Skeletal muscle cell (primary cell): ENCODE results near the gene EBPL.
A peak's percentile ranks its signal among the peaks of the same experiment; 100 is the strongest.

Source experiments
- DNase-seq: peaks from one replicate; pipeline ENCODE4 v3.0.0-alpha.2; 2010; ENCODE audit warnings: low read depth
- H3K4me3 ChIP-seq: 2 replicates; pipeline ENCODE4 v1.5.1; 2011; ENCODE audit warnings: low read depth, mild to moderate bottlenecking, control low read depth, low read length, moderate library complexity

The EBPL gene

DNA sequence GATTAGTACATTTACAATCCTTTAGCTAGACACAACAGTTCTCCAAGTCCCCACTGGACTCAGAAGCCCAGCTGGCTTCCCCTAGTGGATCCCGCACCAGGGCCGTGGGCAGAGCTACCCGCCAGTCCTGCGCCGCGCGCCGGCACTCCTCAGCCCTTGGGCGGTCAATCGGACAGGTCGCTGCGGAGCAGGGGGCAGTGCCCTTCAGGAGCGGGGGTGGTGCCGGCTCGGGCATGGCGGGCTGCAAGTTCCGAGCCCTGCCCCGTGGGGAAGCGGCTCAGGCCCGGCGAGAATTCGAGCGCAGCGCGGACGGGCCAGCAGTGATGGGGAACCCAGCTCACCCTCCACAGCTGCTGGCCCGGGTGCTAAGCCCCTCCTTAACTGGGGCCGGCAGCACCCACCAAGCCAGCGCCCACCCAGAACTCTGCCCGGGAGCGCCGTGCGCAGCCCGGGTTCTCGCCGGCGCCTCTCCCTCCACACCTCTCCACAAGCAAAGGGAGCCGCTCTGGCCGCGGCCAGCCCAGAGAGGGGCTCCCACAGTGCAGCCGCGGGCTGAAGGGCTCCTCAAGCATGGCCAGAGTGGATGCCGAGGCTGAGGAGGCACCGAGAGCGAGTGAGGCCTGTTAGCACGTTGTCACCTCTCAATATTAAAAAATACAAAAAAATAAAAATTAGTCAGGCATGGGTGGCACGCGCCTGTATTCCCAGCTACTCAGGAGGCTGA lies 12.9 kb downstream of the EBPL start:
- H3K4me3 ChIP-seq: no peak overlapping the region
- no peak for DNase-seq

DNA sequence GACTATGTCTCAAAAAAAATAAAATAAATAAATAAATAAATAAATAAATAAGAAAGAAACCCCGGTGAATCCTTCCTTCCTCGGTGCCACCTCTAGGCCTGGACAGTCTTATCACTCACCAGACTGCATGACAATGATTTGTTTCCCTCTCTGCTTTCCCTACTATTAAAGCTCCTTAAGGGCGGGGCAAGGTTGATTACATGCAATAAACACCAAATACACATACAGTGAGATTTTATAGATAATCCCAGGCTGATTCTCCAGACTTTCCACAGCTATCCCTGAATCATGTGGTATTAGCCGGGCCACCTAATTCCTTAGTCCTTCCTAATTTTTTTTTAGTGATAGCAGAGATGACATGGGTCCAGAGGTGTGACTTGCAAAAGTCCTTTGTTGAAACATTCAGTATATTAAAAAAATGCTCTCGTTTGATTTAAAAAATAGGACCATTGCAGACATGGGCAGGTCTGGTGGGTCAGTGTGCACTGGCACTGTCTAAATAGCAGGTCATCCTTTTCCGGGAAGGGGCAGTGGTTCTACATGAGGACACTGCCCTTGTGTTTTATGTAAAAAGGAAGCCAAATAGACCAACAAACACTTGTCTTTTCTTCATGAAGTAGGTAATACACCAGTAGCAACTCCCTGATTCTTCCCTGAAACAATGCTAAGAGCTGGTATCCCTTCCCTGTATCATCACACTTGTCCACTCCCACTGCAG lies 14.5 kb downstream of the EBPL start:
- no peak overlapping the region for H3K4me3 ChIP-seq
- DNase-seq: no peak

DNA sequence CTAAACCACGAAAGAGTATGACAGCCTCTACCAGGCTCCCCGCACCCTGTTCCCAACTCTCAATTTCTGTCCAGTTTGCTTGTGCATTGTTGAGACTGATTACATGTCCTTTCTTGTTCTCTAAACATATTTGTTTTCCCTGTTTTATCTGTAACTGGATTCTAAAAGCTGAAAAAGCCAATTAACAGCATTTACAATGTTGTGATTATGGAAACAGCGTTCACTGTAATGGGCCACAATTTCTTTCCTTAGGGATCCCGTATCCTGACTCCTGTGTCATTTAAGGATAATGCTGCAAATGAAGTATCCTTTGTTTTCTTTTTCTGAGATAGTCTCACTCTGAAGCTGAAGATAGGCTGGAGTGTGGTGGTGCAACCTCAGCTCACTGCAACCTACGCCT lies 20.5 kb downstream of the EBPL start:
- DNase-seq: no peak
- H3K4me3 ChIP-seq: no peak overlapping the region

DNA sequence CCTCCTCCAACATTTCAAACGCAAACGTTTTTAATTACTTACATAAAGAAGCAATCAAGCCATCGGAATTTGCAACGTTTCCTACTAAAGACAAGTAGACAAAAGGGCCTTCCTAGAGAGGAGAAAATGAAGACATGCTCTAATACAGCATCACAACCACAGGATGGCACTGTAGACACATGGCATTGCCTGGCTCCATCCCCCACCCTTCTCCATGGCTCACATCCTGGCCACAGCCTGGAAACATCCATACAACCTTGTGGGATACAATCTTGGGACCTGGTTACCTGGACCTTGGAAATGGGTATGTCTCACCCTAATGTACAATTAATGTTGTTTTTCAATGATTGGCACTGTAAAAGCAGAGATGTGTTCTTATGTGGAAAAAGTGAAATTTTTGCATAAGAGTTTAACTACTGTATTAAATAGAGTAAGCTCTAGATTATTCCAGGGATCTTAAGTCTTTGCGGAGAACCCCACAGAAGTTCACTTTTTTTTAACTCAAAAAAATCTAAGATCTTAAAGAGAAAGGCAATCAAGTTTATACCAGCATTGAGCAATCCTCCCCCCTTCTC lies 21.5 kb downstream of the EBPL start:
- no peak overlapping the region for H3K4me3 ChIP-seq
- DNase-seq: no peak

DNA sequence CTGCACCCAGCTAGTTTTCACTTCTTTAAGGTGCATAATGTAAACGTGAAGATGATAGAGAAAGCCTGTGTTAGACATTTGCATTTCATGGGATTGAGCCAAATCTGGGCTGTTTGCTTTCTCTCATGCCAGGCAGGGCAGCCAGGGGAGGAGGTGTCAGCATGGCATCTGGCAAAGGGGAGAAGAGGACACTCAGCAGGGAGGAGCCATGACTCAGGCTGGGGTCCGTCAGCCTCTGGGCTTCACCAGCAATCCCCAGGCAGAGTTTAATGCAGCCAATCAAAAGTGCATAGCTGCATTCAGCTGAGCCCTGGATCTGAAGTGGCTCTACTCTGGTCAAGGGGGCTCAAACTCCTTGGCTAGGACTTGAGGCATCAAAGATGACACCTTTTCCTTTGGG lies 23.5 kb downstream of the EBPL start:
- no peak for DNase-seq
- H3K4me3 ChIP-seq: no peak overlapping the region

DNA sequence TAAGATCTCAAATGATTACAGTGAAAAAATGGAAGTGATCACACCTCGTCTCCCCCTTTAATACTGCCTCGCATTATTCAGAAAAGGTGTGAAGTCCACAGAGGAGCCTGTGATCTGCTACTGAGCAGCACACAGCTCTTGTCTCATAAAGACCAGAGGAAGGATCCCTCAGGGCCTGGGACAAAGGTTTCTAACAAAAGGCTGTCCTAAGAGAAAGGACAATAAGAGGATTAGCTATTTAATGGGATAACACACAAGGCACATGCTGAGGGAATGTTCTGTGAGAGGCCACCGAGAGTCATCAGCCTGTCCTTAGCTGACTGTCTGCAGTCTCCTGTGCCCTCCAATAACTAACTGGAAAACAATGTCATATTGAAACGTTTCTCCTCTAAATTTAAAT lies 26.7 kb downstream of the EBPL start:
- H3K4me3 ChIP-seq: no peak overlapping the region
- no peak for DNase-seq

DNA sequence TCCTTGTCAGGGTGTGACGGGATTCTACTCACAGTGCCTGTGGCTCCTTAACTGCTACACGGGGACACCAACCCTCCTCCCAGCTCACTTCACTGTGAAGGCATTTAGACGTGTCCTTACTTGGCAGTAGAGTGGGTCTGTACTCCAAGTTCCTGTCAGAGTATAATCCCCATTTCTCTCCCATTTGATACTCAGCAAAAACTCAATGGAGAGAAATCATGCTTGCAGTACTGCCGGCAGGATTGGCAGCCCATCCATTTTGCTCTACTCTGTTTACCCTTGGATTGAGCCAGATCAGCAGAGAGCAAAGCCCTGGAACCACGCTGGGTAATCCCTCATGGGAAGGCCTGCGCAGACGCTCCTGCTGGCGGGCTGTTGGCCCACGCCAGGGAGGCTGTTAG lies 34.0 kb downstream of the EBPL start:
- H3K4me3 ChIP-seq: no peak overlapping the region
- no peak for DNase-seq

DNA sequence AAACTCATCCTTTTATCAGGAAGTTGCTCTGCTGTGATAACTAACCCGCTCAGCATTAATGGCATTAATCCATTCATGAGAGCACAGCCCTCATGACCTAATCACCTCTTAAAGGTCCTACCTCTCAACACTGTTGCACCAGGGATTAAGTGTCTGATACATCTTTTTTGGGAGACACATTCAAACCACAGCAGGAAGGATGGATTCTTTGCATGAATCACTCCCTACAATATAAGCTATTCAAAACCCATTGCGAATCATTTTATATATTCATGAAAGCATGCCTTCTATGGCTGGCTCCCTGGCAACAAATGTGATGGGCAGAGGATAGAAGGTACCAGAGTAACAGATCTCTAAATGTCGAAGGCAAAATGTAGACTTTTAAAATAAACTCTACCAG lies 35.4 kb downstream of the EBPL start:
- DNase-seq: no peak
- H3K4me3 ChIP-seq: no peak overlapping the region

DNA sequence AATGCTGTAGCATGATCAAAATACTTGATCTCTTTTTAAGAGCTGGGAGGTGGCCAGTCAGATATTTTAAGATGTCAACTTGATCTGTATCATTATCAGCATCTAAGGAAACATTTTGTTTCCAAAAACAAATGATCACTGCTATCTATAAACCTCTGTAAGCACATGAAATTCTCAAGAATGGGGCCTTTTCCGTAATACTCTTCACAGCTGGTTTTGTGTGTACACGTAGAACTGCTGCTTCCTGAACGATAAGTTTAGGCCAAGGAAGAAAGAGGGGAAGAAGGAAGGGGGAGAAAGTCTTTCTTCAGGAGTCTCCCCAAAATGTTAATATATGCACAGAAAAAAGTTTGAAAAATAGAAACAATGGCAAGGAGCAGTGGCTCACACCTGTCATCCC lies 37.3 kb downstream of the EBPL start:
- no peak overlapping the region for H3K4me3 ChIP-seq
- no peak for DNase-seq

DNA sequence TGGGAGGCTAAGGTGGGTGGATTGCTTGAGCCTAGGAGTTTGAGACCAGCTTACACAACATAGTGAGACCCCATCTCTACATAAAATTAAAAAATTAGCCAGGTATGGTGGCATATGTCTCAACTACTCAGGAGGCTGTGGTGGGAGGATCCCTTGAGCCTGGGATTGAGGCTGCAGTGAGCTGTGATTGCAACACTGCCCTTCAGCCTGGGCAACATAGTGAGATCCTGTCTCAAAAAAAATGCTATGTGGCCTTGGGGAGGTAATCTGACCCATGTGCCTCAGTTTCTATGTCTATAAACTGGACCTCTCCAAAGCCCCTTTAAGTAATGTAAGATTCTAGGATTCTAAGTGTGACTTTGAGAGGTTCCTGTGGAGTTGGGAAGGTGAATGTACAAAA lies 37.8 kb downstream of the EBPL start:
- DNase-seq: no peak
- no peak overlapping the region for H3K4me3 ChIP-seq

DNA sequence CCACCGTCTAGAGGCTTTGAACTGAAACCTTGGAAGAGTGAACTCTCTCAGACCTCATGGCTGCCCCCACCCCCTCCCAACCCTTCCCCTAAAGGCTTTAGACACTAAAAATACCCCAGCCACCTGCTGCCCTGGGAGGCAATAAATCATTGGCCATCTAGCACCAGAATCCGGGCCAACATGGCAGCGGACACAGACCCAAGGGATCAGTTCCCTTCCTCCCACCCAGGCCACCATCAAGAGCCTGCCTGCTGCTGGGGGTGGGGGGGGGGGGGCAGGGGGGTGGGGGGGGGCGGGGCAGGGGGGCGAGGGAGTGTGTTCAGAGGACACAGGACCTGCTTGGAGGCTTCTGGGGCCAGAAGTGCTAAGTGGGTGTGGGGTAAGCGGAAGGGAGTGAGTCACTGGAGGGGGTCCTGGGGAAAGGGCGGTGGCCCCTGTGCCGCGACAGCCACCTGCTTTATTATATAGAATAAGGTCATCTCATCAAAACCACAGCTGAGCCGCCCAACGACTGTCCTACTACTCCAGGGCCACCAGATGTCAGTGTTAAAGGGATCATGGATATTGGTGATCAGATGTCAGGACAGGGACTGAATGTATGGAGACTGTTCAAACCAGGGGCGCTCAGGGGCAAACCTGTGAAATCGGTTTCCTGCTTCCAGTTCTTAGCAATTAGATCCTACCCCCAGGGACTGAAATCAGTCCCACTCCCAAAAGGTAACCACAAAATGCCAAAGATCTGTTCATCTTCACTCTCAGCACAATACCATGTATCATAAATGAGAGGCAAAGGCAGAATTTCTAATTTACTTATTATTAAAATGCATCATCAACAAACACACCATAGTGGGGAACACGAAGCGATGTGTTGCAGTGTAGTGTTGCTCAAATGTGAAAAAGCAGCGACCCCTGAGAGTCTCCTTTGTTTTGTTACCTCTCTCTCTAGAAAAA lies 38.7 kb downstream of the EBPL start:
- H3K4me3 ChIP-seq: no peak overlapping the region
- DNase-seq: no peak

DNA sequence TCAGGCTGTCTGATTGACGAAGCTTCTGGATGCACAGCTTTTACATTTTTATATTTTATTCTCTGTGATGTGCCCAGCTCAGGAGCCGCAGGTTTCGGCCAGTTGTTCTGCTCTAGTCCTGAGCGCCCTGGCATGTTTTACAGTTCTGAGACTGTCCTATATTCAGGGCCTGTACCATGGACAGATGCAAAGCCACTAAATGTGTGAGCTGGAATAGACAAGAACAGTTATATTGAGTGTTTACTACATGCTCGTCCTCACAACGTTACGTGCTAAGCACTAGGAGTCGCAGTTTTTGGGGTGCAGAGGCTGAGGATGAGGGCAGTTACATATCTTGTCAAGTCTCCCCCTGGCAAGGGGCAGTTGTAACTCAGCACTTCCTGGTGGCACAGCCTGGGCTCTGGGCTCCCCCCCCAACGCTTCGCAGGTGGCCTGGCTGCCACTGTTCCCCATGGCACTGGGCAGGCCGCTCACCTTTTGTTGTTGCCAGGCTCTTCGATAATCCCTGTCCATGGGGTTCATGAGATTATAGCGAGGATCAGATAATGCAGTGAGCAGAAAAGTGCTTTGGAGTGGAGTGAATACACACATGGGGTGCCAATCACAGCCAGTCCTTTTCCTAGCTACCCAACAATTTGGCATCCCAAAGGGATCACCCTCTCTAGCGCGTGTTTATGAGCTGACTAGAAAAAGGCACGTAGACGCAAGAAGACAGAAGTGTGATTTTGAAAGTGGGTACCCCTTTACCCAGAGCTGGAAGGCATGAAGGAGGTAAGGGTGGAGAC lies 39.5 kb downstream of the EBPL start:
- no peak overlapping the region for H3K4me3 ChIP-seq
- DNase-seq: no peak

DNA sequence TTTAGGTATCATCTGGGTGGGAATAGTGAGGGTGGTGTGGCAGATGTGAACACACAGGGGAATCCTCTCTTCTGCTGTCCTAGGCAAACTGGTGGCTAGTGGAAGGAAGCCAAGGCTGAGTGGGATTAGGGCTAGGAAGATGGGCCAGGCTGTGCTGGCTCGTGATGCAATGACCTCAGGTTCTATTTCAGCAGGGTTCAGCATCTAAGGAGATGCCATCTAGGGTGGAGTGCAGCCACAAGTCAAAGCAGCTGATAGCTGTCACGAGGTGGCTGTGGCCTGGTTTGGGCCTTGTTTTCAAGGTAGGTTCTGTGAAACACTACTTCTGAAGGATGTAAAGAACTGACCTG lies 41.3 kb downstream of the EBPL start:
- no peak for DNase-seq
- no peak overlapping the region for H3K4me3 ChIP-seq

DNA sequence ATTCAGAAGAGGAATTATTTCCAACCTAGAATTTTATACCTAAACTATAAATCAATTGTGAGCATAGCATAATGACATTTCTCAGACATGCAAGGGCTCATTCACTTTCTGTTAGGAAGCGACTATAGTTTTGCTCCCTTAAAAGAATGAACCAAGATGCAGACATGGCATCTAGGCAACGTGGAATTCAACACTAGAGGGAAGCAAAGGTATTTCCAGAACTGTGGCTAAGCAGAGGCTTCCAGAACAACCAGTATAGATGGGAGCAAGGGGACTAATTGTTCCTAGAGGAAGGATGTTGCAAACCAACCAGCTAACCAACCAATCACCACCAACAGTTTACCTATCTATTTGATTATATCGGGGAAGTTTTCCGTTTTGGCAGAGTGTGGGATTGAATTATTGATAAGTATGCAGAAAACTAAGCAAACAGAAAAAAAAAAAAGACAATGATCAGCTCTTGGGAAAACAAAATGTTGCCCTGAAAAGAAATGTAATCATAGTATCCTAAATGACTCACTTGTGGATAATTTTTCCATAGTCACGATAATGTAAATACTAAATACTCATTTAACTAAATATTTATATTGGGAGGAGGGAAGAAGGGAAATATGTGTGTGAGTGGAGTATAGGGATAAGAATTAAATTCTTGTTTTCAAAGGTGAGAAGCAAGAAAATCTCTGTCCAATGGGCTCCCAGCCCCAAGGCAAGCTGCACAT lies 41.9 kb downstream of the EBPL start:
- peak; percentile 12 for DNase-seq
- no peak overlapping the region for H3K4me3 ChIP-seq

DNA sequence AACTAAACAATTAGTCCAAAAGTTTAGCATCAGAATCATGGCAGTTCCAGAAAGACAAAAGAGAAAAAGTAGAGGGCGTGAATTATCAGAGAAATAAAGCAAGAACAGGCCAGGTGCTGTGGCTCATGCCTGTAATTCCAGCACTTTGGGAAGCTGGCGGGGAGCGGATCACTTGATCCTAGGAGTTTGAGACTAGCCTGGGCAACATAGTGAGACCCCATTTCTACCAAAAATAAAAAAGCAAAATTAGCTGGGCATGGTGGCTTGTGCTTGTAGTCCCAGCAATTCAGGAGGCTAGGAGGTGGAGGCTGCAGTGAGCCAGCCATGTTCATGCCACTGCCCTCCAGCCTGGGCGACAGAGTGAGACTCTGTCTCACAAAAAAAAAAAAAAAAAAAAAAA lies 44.6 kb downstream of the EBPL start:
- no peak for DNase-seq
- no peak overlapping the region for H3K4me3 ChIP-seq

DNA sequence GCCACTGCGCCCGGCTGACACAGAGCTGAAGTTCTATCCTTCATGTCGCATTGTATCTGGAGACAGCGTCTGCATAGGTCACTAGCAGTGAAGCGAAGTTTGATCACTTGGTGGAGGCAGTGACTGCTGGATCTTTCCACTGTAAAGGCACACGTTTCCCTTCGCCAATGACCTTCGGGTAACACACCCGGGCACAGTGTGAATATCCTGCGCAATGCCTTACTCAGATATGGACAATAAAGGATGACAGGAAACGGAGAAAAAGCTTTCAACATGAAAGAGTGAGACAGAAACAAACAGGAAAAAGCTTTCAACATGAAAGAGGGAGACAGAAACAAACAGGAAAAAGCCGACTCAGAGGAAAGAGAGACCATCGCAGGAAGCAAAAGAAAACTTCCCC lies 45.8 kb downstream of the EBPL start:
- H3K4me3 ChIP-seq: no peak overlapping the region
- DNase-seq: no peak

DNA sequence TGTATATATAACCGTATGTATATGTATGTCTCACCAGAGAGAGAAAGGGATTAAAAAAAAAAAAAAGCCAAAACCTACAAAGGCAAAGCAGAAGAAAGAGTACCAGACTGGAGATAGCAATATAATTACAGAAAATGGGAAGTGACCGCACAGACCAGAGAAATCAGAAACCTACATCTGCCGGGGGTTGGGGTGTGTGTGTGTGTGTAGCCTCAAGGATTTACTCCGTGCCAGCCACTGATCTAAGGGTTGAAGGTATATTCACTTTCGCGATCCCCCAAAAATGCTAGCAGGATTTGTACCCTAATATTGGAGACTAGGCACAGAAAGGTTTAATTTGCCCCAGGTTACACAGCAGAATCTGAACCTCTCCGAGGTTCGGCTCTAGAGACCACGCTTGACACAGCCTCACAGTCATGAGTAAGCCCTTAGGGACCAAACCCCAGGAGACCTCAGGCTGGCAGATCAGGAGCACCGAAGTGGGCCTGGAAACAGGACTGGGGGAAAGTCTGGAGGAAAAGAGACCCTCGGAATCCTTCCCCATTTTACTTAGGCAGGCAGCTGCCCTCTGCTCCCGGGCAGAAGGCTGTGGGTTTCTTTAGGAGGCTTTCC lies 48.1 kb downstream of the EBPL start:
- no peak for DNase-seq

DNA sequence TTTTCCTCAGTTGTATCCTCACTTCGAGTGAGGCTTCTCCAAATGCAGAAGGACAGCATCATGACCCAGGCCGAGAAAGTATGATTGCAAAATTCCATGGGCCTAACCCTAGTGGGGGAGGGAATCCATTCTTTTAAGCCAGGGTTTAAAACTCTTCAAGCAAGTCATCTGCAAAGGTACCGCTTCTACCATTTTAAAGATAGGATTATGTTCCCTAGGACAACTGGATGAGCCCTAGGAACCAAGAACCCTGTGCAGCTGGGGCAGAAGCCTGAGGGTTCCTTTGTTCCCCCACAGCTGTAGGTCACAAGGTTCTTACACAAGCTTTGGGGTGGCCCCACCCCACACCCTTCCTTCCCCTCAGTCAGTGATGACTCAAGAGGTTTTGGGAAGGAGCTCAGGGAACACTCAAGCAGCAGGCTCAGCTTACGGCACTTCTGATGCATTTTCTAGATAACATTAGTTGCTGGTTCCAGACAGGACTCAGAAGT lies 49.4 kb downstream of the EBPL start:
- no peak overlapping the region for H3K4me3 ChIP-seq
- DNase-seq: peak; percentile 47

More for the DNA sequence above, 48.1 kb downstream of the EBPL start:
- no peak overlapping the region for H3K4me3 ChIP-seq
